HG03103 (cell line): ENCODE data around the gene IDH3A.

Experiments used
- ATAC-seq: cut with Tn5 transposase; IDR thresholded peaks from one replicate; pipeline ENCODE4 v1.9.1; 2021; ENCODE audit warnings: low read depth; ENCODE audit not compliant: unreplicated experiment

IDH3A gene

DNA sequence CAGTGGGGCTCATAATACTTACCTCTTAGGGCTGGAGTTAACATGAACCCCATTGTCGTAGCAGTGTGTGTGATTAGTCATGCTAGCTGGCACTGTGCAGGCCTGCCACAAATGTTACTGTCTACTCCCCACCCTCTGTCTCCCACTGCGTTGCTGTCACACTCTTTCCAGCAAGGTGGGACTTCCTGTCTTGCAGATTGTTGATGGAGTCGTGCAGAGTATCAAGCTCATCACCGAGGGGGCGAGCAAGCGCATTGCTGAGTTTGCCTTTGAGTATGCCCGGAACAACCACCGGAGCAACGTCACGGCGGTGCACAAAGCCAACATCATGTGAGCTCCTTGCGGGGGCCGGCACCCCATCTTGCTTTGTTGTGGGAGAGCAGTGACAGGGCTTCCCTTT lies 12.9 kb downstream of the IDH3A start:
- no peak for ATAC-seq

DNA sequence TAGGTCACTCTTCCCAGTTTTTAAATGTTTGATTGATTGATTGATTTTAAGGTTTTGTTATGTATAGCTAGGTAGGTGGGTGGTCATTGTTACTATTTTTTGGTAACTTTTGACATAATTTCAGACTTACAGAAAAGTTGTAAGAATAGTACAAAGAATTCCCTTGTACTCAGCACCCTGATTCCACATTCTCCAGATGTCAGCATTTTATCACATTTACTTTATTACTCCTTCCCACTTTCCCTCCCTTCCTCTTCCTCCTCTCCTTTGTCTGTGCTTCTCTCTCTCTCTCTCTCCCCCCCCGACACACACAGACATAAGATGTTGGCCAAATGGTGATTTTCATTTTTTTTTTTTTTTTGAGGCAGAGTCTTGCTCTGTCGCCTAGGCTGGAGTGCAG lies 14.8 kb downstream of the IDH3A start:
- no peak for ATAC-seq

DNA sequence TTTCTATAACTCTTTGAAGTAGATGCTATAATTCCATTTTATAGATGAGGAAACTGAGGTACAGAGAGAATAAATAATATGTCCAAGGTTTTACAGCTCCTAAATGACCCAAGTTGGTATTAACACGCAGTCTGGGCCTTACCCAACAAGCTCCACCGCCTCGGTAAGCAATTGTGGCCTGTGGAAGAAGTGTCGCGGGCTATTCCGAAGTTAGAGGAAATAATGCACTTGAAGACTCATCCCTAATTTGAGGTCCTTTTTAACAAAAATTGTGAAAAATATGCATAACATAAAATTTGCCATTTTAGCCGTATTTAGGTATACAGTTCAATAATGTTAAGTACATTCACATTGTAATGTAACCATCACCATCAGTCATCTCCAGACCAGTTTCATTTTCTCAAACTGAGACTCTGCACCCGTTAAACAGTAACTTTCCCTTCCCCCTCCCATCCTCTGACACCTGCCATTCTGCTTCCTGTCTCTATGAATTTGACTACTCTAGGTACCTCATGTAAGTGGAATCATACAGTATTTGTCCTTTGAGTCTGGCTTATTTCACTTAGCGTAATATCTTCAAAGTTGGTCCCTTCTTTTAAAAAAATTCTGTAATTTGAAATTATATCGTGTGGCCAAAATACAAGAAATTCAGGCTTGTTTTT lies 18.2 kb downstream of the IDH3A start:
- peak; percentile 74 for ATAC-seq

DNA sequence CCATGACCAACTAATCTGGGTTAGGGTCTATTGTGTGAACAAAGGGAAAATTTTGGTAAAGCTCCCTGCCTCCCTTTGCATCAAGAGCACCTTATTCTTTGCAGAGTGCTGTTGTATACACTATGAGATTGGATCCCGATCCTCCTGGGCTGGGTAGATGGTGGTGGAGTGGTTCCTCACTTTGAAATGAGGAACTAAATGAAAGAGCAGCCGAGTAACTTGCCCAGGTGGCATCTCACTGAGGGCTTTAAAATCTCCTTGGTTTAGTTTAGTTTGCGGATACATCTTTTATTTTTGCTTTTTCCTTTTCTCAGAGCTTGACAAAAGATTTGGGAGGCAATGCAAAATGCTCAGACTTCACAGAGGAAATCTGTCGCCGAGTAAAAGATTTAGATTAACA lies 19.4 kb downstream of the IDH3A start:
- no peak for ATAC-seq

DNA sequence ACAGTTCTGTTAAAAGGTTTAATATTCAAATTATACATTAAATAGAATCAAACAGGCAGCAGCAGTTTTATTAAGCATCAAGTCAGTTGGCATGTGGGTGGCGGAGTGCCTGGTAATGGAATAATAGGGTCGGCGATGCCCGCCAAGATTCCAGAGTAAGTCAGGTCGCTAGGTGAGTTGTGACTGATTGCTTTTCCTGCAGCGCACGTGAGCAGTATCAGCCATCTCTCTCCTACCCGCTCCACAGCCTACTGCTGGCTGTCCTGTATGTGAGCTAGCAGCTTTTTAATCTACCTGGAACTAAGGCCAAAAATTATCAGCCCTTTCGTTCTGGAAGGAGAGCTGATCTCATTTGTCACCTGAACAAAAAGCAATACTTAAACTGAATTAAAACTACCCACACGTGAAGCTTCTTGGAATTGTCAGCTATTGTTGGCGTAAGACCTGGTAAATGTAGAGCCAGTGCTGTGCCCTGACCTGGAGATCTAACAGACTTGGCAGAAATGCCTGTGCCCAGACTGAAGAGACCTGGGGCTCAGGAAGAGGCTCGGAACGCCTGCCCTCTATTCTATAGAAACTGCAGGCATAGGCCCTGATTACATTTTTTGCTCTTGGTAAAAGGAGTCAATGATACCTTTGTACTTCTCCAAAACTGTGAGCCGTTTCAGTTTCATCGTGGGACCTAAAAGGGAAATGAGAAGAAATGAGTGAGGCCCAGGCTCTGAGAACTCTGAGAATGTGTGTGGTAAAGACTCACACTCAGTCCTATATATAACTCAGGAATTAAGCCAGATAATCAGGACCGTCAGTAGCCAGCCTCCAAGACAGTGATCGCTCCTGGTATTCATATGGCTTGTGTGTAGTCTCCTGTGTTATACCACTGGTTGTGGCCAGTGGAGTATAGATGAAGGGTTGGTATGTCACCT lies 21.9 kb downstream of the IDH3A start:
- ATAC-seq, result peak; percentile 51

DNA sequence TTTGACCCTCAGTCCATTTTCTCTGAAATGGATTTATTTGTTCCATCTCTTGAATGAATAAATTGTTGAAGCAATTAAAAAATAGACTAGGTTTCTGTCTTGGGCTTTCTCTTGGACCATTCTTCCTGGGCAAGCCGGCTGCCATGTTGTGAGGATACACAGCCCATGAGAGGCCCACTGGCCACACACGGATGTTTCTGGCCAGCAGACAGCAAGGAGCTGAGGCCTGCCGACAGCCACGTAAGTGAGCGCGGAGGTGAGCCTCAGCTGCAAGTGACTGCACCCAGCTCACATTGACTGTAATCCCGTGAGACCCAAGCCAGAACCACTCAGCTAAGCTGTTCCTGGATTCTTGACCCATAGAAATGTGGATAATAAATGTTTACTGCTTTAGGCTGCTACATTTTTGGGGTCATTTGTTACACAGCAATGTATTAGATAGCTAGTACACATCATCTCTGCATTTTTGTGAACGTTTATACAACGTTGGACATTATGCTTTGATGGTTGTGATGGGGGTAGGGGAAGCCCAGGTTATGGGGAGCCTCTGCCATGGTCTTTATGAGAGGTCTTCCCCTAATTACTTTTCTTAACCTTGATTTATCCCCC lies 22.8 kb downstream of the IDH3A start:
- no peak for ATAC-seq

DNA sequence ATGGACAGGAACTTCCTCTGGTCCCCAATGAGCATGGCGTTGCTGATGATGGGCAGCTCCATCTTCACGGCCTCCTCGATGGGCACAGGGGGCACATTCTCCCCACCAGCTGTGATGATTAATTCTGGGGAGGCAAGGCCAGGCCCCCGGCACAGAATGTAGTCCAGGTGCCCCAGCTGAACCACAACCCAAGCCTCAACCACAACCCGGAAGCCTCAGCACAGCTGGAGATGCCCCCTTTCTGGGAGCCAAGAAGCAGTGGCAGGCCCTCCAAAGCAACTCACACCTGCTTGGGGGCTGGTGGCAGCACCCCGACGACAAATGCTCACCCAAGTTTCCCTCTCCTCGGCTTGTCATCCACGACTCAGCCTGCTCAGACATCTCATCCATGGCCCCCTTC lies 25.2 kb downstream of the IDH3A start:
- ATAC-seq, result no peak

DNA sequence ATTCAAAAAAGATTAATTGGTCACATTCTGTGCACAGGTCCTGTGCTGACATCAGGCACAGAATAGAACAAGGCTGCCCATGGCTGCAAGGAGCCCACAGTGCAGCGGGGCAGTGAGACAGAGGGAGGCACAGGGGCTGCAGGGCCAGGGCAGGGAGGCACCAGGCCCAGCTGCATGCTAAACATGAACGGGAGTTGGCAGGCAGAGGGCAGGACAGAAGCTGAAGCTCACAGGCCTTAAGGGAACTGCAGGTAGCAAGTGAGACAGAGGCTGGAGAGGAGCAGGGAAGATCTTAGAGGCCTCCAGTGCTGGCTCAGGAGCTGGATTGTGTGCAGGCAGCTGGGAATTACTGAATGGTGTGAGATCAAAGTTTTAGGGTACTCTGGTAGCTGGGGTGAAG lies 26.2 kb downstream of the IDH3A start:
- no peak for ATAC-seq

DNA sequence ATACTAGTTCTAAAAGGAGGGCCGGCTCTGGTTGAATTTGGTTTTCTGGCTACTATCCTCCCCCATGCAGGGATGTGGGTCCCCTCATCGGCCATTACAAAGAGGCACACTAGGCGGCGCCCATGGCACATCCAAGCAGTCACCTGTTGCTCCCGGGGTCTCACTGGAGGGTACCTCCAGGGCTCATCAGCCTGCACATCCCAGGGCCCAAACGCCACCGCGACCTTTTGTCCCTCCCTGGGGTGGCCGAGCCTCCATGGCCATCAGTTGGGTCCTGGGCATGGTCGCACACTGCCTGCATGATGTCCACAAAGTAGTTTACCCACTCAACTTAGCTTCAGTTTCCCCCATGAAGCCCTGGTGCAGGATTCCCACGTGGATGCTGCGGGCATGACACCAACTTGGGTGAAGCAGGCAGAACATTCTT lies 28.3 kb downstream of the IDH3A start:
- ATAC-seq, result no peak

DNA sequence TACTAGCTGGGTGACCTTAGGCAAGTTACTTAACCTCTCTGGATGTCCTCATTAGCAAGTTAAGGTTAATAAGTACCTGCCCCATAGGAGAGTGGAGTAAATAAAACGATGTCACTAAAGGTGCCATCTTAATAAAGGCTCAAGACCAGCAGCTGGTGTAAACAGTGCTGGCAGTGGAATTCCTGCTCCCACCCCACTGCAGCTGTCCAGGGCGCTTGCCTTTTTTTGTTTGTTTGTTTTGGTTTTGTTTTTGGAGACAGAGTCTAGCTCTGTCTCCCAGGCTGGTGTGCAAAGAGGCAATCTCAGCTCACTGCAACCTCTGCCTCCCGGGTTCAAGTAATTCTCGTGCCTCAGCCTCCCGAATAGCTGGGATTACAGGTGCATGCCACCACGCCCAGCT lies 28.9 kb downstream of the IDH3A start:
- no peak for ATAC-seq

DNA sequence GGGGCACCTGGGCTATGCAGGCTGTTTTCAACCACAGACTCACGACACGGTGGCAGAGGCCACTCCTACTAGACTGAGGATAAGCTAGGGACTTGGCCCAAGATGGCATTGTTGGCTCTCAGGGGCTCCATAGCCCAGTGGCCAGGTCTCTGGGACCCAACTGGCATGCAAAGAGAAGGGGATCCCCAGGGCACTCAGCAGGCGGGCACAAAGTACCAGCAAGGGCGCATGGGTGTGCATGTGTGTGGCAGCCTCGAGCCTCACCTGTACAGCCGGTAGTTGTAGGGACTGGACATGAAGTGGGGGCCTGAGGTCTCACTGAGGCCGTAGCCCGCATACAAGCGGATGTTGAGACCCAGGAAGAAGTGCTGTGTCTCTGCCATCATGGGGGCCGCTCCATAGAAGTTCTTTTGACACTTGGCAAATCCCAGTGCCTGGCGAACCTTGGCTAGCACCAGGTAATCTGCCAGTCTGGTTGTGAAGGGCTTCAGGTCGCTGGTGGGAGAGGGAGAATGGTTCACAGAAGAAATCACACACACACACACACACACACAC lies 30.2 kb downstream of the IDH3A start:
- no peak for ATAC-seq

DNA sequence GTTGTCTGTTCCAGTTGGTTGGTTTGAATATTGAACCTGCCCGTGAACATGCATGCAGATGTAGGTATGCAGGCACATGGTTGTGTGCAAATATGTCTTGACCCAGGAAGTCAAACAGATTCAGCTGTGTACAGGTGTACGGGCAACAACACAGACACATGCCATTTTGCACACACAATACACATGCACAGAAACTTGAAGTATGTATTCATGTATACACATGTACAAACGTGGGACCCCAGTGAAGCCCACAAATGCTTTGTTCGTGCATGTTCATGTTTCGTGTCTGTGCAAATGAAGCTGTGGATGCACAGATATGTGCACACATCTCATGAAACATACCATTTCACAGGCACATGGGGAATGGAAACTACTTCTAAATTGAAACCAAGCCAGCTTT lies 30.7 kb downstream of the IDH3A start:
- no peak for ATAC-seq

DNA sequence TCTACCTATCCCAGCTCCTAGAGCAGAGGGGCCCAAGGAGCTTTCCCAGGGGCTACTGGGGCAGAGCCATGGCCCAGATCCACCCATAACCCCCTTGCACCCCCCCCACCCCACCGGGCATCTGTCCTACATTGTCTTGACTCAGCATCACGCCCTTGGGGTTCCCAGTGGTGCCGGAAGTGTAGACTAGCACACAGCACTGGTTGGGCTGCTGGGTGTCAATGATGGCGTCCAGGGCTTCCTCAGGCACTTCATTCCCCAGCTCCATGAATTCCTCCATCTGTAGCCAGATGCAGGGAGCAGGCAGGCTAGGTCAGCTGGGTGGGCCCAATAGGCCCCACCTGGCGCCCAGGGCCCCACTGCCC lies 33.2 kb downstream of the IDH3A start:
- ATAC-seq, result no peak

DNA sequence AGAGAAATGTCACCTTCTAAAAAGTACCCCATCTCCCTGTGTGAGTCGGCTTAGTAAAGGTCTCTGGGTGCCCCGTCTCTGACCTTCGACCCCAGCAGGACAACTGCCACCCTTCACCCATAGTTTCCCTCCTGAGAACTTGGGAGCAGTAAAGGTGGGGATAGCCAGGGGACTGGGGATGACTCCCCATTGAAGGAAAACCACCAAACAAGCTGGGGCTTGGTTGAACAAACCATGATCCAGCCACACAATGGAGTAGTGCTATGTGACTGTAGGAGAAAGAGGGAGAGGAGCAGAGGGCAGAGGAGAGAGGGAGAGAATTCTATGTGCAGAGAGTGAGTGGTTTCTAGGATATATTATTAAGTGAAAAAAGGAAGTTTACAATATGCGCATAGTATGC lies 33.7 kb downstream of the IDH3A start:
- ATAC-seq, result no peak

DNA sequence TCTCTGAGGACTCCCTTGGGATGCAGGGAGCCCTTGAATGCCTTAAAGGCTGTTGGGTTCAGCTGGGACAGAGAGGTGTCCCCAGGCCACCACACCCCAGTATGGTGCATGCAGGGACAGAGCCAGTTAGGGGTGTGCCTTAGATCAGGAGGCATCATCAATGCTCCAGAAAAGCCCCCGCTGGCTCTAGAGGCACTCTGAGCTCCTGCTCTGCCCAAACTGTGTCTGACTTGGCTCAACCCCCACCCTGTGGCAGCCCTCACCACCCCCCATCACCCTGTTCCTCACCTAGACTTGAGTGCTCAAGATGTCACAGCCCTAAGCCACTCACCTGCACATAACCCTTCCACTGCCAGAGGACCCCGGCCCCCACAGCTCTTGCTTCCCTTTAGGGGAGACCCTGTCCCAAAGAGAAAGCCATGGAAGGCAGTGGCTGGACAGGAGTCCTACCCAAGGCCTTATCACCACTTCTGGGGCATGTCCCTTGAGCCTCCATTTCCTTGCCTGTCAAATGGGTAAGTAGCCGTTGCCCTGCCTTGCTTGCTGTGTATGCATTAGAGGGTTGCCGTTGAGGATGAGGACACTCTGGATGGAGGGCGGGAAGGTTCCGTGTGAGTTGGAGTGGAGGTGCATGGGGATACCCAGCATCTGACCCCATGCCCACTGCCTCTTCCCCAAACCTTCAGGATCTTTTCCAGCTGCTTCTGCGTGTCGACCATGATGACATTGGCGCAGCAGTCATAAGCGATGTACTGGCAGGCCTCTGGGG lies 43.8 kb downstream of the IDH3A start:
- no peak for ATAC-seq

DNA sequence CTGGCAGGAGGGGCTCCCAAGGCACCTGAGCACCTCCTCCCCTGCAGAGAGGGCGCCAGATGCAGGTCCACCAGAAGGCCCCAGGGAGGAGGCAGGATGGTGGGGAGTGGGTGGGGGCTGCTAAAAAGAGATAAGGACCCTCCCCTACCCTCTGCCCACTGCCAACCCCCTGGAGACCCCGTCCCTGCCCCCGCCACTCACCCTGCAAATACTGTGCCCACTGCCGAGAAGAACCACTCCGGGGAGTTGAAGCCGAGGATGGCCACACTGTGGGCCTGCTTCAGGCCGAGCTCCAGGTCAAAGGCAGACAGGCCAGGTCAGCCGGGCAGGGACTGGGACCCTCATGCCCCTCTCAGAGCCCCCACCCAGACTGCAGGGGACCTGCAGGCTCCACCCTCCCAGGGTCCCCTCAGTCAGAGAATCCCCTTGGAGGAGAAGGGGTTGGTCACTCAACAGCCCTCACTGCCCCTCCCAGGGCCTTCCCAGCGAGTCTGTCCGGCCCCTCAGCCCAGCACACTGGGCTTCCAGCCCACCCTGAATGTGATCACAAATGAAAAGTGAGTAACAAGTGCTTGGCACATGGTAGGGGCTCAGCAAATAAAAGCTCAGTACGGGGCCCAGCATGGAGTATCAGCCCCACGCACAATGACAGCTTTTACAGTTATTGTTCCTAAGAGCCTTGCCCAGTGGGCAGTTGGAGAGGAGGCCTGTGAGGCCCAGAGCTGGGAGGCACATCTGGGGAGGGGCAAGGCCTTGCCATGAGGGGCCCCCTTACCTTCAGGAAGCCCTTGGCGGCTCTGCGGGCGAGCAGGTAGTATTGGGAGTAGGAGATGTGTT lies 44.8 kb downstream of the IDH3A start:
- ATAC-seq, result no peak

DNA sequence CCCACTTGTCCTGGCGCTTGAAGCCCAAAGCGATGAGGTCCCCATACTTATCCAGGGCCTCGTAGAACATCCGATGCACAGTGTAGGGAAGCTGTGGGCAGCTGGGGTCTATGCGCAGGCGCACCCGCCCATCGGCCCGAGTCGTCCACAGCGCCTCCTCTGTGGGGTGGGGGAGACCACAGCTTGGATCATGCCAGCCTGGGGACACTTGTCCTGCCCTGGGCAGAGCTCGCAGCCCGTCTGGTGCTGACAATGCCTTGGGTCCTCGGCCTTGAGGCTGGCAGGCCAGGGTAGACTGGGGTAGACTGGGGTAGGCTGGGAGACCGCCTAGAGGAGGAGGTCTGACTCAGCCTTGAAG lies 45.4 kb downstream of the IDH3A start:
- no peak for ATAC-seq

DNA sequence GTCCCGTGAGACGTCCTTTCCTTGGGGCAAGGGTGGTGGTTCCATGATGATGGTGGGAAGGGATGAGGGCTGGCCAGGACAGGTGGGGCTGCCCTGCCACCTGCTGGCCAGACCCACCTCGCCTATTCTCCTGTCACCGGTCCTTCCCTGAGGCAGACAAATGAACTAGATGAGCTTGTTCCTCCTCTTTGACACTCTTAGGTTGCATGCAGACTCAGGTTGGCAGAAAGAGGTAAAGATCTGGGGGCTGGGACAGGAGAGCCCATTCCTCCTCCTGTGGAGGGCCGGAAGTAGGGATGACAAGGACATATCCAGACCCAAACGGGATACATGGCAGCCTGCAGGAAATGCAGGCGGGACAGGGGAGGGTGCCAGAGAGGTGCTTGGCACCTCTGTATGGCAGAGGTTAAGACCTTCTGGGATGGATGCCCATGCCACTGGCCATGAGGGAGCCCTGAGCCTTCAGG lies 46.6 kb downstream of the IDH3A start:
- no peak for ATAC-seq

DNA sequence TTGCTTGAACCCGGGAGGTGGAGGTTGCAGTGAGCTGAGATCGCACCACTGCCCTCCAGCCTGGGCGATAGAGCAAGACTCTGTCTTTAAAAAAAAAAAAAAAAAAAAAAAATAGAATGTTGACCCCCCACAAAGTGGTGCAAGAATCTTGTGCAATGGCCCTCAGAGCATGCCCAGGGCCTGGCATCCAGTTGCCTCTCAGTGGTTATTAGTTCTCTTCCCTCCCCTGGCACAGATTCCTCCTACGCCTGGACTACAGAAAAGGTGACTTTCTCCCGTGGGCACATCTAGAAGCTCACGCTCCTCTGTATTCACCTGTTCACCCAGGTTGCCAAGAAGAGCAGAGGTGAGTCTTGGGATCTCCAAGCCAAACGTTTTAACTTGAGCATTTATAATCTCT lies 48.5 kb downstream of the IDH3A start:
- no peak for ATAC-seq
